ENCODE results near the gene CHERP.
A peak's percentile ranks its signal among the peaks of the same experiment; 100 is the strongest.

The CHERP gene

GRCh38 chr19:16542045-16542909 is at the start of gene CHERP:
TSS of gene CHERP (minus strand) at chr19:16542437. CDS start at chr19:16542378, 59 bp downstream.
- no peak for TF ChIP-seq CTCF (IDR thresholded peaks at IDR 0.05; ENCODE audit: low read depth, low read length)

GRCh38 chr19:16590876-16591802 is 48.9 kb upstream of the CHERP start:
- TF ChIP-seq CTCF (IDR thresholded peaks at IDR 0.05; ENCODE audit: low read depth, low read length), result no peak
- H3K4me3 ChIP-seq (ENCODE audit: low read depth, low read length), result no peak overlapping the region

More at GRCh38 chr19:16542045-16542909, at the start of gene CHERP:
- H3K4me3 ChIP-seq (ENCODE audit: low read depth, low read length), result peak within 1 kb of the TSS; percentile 75

GRCh38 chr19:16589917-16590316 is 47.7 kb upstream of the CHERP start:
- H3K4me3 ChIP-seq (ENCODE audit: low read depth, low read length), result no peak overlapping the region
- TF ChIP-seq CTCF (IDR thresholded peaks at IDR 0.05; ENCODE audit: low read depth, low read length), result no peak

GRCh38 chr19:16588824-16589577 is 46.8 kb upstream of the CHERP start:
- no peak for TF ChIP-seq CTCF (IDR thresholded peaks at IDR 0.05; ENCODE audit: low read depth, low read length)
- no peak overlapping the region for H3K4me3 ChIP-seq (ENCODE audit: low read depth, low read length)

- no peak overlapping the region for H3K4me3 ChIP-seq (ENCODE audit: low read depth, low read length)
- TF ChIP-seq CTCF (IDR thresholded peaks at IDR 0.05; ENCODE audit: low read depth, low read length), result no peak
Measured at GRCh38 chr19:16587833-16588823, 45.9 kb upstream of the CHERP start.
